ENCODE data around the gene CTSD. TPM values are rescaled to one million over a fixed set of nuclear protein-coding genes. Genes with fewer than 3 reads are reported as not detected.

CTSD gene
- total RNA-seq, 1 donor from 2014 or later: 521 TPM

DNA sequence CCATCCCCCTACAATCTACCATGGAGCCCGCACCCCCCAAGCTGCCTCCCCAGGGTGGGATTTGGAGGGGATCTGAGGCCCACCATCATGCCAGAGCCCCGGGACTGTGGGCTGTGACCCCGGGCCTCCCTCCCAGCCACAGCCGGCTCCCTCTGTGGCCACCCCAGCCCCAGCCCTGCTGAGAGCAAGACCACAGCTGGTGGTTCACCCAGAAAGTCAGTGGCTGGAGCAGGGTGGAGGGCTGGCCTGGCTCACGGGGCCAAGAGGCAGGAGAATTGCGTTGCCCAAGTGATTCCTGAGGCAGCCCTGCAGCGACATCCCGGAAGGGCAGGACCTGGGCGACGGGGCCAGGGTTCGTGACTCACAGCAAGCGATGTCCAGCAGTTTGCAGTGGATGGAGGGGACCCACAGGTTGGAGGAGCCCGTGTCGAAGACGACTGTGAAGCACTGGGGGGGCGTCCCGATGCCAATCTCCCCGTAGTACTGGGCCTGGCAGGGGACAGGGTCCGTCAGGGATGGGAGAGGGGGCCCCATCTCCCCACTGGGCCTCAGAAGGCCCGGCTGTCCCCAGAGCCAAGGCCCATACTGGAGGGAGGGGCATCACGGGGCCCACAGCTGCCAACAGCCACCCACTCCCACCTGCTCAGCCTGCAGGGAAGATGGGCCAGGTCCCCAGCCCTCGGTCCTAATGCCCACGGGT lies 4.4 kb downstream of the CTSD start:
- intact Hi-C loops (cut with DNase I): no loop called here
- DNase-seq (ENCODE audit: low spot score): no peak

DNA sequence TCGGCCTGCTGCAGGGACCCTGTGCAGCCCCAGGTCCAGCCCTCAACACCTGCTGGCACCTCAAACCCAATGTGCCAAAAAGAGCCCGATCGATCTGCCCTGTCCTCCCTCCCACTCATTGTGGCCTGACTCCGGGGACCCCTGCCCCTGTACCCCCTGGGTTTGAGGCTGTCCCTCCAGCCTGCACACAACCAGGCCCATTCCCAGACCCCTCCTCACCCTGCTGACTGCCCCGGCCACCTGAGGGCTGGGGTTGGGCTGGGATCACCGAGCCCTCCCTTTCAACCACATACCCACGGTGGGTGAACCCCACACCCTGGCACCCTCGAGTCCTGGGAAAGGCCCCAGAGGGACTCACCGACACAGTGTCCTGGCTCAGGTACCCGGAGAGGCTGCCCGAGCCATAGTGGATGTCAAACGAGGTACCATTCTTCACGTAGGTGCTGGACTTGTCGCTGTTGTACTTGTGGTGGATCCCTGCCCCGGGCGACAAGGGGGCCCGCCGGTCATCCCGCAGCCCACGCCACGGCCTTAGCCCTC lies 5.0 kb downstream of the CTSD start:
- intact Hi-C loops (cut with DNase I): no loop called here
- DNase-seq (ENCODE audit: low spot score): no peak

DNA sequence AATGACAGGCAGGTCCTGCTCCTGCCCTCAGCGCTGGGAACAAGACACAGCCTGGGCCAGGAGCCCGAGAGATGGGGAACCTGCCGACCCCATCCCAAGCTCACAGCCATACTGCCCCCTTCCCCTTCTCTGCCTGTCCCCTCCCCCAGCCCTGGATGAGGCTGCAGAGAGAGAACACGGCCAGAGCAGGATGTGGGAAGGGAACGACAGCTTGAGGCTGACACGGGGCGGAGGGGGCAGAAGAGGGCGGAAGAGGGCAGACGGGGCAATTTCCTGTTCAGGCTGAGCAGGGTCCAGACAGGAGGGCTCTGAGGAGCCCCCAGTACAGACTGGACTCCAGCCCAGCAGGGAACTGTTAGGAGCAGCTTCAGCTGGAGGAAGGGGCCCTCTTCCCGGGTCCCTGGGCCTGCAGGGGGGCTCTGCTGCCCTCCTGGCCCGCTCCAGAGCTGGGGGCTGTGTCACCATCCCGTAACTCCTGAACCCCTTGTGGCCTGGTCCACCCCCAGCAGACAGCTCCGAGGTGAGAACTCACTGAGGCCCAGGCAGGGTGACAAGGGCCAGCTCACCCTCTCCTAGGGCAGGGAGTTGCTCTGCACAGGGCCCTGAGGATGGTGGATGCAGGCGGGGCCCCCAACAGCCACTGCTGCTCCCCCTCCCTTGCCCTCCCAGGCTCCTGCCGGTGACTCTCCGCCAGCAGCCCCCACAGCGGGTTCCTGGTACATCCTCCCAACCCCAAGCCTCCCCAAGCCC lies 5.7 kb downstream of the CTSD start:
- intact Hi-C loops (cut with DNase I): no loop called here
- DNase-seq (ENCODE audit: low spot score): peak; percentile 90

DNA sequence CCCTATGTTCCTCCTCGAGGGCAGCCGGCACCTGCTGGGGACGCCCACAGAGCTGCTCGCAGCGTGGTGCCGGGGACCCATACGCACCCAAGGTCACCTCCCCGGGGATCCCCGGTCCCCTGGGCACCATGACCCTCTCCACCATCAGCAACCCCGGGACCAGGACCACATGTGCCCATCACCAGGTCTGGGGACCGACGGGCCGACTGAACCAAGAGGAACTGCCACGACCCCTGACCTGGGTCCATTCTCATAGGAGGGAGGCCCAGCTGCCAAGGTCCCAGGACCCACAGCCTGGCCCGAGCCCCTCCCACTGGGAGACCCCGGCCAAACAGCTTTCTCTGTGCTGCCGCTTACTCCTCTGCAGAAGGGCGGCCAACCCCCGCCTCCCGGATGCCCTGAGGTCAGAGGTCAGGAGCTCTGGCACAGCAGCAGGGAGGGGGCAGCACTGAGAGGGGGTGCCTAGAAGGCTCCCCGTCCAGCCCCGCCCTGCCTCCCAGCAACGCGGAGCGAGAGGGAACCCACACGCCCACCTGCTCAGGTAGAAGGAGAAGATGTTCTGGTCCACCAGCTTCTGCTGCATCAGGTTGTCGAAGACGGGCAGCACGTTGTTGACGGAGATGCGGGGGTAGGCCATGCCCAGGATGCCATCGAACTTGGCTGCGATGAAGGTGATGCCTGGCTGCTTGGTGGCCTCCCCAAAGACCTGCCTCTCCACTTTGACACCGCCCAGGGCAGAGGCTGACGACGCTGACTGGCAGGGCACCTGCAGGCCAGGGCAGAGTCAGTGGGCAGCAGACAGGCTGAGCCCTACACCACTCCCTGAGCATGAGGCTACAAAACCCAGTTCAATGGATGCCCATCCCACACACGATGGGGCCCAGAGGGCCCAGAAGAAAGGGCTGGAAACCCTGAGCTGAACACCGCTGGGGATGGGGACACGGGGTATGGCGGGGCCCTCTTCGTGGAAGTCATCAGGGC lies 6.6 kb downstream of the CTSD start:
- intact Hi-C loops (cut with DNase I): no loop called here
- no peak for DNase-seq (ENCODE audit: low spot score)

DNA sequence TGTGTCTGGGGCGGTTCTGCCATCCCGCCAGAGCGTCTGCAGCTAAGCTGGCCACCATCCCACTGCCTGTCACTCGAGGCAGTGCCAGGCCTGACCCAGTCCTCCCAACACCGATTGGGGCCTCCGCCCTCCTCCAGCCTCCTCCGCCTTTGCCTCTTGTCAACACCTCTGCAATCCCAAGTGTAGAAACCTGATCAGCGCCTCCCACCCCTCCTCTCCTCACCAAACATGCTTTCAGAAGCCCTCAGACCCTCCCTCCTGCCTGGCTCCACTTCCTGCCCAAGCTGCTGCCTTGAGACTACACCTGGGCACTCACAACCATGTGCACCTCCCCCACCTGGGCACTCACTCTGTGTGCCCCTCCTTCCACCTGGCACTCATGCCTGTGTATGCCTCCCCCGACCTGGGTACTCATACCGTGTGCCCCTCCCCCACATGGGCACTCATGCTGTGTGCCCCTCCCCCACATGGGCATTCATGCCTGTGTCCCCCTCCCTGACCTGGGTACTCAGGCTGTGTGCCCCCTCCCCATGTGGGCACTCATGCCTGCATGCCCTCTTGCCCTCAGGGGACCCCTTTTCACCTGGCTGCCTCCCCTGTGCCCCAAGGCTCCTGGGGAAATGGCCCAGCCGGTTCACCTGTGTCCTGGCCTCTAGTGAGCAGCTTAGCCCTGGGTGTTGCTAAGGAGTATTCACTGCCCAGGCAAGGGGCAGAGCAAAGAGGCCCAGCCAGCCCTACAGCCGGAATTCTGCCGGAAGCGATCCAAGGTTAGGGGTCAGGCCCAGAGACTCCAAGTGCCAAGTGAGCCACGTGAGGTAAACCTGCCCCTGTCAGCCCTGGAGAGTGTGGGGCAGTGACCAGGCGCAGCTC lies 7.8 kb downstream of the CTSD start:
- intact Hi-C loops (cut with DNase I): no loop called here
- peak; percentile 80 for DNase-seq (ENCODE audit: low spot score)

DNA sequence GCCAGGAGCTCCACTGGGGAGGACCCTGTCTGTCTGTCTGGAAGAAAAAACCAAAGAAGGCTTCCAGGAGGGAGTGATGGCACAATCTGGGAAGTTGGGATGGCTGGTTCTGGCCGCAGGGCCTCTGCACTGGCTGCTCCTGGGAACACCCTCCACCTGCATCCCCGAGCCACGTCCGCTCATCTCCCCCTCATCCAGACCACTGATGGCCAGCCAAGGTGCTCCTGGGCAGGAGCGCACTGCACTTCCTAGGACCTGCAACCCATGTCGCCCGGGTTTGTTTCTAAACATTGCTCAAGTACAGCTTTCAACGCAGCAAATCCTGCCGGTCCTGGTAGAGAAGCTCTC lies 8.4 kb downstream of the CTSD start:
- intact Hi-C loops (cut with DNase I): no loop called here
- DNase-seq (ENCODE audit: low spot score): no peak

DNA sequence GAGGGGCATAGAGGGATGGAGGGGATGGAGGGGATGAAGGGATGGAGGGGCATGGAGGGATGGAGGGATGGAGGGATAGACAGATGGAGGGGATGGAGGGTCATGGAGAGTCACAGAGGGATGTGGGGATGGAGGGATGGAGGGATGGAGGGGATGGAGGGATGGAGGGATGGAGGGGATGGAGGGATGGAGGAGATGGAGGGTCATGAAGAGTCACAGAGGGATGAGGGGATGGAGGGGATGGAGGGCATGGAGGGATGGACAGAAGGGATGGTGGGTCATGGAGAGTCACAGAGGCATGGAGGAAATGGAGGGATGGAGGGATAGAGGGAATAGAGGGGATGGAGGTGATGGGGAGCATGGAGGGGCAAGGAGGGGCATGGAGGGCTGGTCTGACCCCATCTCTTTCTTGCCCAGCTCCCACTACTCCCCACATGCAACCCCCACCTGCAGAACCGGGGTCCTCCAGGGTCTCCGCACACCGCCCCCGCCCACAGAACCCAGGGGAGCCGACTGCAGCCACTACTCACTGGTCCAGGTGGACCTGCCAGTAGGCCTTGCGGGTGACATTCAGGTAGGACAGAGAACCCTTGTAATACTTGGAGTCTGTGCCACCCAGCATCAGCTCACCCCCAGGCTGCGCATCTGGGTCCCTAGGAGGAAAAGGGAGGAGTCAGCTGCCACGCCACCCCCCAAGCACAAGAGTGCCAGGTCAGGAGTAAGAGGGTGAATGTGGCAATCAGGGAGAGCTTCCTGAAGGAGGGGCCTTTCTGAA lies 9.2 kb downstream of the CTSD start:
- intact Hi-C loops (cut with DNase I): no loop called here
- no peak for DNase-seq (ENCODE audit: low spot score)

DNA sequence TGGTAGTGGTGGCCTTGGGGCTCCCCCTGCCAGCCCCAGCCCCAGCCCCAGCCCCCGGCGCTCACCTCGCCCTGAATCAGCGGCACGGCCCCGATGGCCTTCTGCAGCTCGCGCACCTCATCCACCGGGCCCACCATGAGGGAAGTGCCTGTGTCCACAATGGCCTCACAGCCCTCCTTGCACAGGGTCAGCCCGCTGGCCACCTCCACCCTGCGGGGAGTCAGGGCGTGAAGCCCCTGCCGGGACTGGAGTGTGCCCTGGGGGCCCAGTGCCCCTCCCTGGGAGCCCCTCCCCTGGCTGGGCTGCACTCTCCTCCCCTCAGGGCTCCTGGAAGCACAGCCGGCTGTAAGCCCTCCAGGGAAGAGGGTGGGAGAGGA lies 9.8 kb downstream of the CTSD start:
- DNase-seq (ENCODE audit: low spot score): no peak
- intact Hi-C loops (cut with DNase I): no loop called here

GRCh38 chr11:1753229-1753928 lies 10.3 kb downstream of the CTSD start:
- intact Hi-C loops (cut with DNase I): no loop called here
- no peak for DNase-seq (ENCODE audit: low spot score)

DNA sequence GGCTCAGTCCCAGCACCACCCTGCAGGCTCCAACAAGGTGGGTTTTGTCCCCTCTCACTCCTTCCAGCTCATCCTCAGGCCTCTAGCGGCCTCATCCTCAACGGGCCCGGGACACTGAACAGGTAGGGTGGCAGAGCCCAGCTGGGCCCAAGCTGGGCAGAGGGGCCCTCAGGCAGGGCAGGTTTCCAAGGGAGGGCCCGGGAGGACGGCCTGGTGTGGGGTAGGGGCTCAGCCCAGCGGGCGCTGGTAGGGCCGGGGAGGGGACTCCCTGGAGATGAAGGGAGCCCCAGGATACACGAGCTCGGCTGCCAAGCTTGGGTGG lies 10.9 kb downstream of the CTSD start:
- DNase-seq (ENCODE audit: low spot score): no peak
- intact Hi-C loops (cut with DNase I): no loop called here

- intact Hi-C loops (cut with DNase I): no loop called here
Measured at GRCh38 chr11:1751999-1752906, 11.5 kb downstream of the CTSD start.

GRCh38 chr11:1751531-1751921 lies 12.2 kb downstream of the CTSD start:
- peak; percentile 78 for DNase-seq (ENCODE audit: low spot score)
- intact Hi-C loops (cut with DNase I): no loop called here

More at GRCh38 chr11:1751999-1752906, 11.5 kb downstream of the CTSD start:
- no peak for DNase-seq (ENCODE audit: low spot score)

- no peak for DNase-seq (ENCODE audit: low spot score)
- intact Hi-C loops (cut with DNase I): no loop called here
Measured at GRCh38 chr11:1750840-1751530, 12.7 kb downstream of the CTSD start.

GRCh38 chr11:1750481-1750839 lies 13.3 kb downstream of the CTSD start, which contains the start of gene IFITM10:
TSS of gene IFITM10 (minus strand) at chr11:1750595. CDS start at chr11:1750442, 153 bp downstream.
- DNase-seq (ENCODE audit: low spot score): no peak
- intact Hi-C loops (cut with DNase I): no loop called here

DNA sequence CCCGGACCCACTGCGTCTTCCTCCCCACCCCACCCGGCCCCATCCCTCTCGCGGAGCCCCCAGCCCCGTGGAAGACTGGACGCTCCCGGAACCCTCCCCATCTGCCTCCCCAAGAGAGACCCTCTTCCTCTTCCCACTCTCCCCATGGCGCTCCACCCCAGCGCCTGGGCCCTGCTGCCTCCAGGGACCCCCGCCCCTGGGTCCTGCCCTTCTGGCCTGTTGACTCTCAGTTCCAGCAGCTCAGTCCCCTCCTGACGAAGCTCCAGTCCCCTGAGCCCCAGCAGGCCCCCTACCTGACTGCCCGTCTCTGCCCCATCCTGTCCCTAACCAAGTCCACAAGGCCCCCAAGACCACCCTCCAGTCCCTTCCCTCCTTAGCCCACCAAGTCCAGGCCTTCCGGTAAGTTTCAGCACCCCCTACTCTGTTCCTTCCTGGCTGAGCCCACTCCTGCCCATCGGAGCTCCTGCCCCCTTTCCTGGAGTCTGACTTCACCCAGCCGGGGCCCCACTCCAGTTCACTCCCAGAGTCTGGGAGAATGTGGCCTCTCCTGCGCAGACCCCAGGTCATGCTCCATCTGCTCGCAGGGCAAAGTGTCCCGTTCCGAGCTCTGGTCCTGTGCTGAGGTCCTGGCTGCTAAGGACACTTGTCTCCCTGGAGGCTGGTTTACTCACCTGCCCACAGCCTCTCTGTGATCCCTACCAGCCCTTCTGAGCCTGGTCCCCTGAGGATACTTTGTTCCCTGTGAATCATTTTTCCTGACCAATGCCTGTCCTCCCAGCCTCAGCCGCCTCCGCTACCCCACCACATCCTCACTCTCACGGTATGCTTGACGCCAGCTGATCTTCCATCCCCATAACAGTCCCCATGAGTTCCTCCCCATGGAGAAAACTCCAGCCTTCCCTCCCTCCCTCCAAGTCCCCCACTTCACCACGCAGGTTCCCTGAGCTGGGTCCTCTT lies 14.1 kb downstream of the CTSD start:
- intact Hi-C loops (cut with DNase I): no loop called here
- DNase-seq (ENCODE audit: low spot score): no peak
